GM12878 (cell line): ENCODE measurements around the gene CNNM3.

Source experiments
- ATF7 ChIP-seq: fragments of 450-650 bp; IDR thresholded peaks from 2 replicates; pipeline ENCODE4 v1.6.1; 2016; ENCODE audit warnings: low read depth, mild to moderate bottlenecking
- EP300 ChIP-seq, 2 experiments: fragments of 150-350 bp in 1 of 2; IDR thresholded peaks; 2 replicates each; pipeline ENCODE4 v1.6.1; 2011 to 2012; ENCODE audit warnings: low read depth in 2 of 2, low read length in 2 of 2, borderline replicate concordance in 1 of 2, improper control_type of control experiment in 1 of 2, inconsistent platforms in 1 of 2; ENCODE audit not compliant: control insufficient read depth in 1 of 2
- FOXM1 ChIP-seq: IDR thresholded peaks from 2 replicates; pipeline ENCODE4 v1.6.1; 2012; ENCODE audit warnings: low read depth, mild to moderate bottlenecking, inconsistent platforms, low read length, moderate library complexity
- NR2C1 ChIP-seq: fragments of 450-650 bp; IDR thresholded peaks from 2 replicates; pipeline ENCODE4 v1.6.1; 2017; ENCODE audit warnings: antibody characterized with exemption, mild to moderate bottlenecking, moderate library complexity
- PAX5 ChIP-seq: IDR thresholded peaks from 2 replicates; pipeline ENCODE4 v1.6.1; 2011; ENCODE audit warnings: low read depth, low read length, borderline replicate concordance
- POLR2AphosphoS5 ChIP-seq: IDR thresholded peaks from 2 replicates; pipeline ENCODE4 v1.6.1; 2011; ENCODE audit warnings: mild to moderate bottlenecking, low read length, inconsistent platforms
- RFX5 ChIP-seq: IDR thresholded peaks from 2 replicates; pipeline ENCODE4 v1.6.1; 2011; ENCODE audit warnings: low read depth, low read length, improper control_type of control experiment
- SIX5 ChIP-seq: IDR thresholded peaks from 2 replicates; pipeline ENCODE4 v1.6.1; 2011; ENCODE audit warnings: mild to moderate bottlenecking, low read depth, low read length, moderate library complexity; ENCODE audit not compliant: severe bottlenecking
- SMC3 ChIP-seq: IDR thresholded peaks from 2 replicates; pipeline ENCODE4 v1.6.1; 2011; ENCODE audit warnings: low read length, improper control_type of control experiment, borderline replicate concordance
- STAT3 ChIP-seq: IDR thresholded peaks from 2 replicates; pipeline ENCODE4 v1.6.1; 2011; ENCODE audit warnings: low read depth, low read length, improper control_type of control experiment
- TAF1 ChIP-seq: IDR thresholded peaks from 2 replicates; pipeline ENCODE4 v1.6.1; 2011; ENCODE audit warnings: mild to moderate bottlenecking, low read depth, low read length, borderline replicate concordance
- TF ChIP-seq, protein P1 (sequence below), 3 experiments: IDR thresholded peaks in 2 of 3; conservative IDR thresholded peaks in 1 of 3; 2 replicates each; pipeline ENCODE4 v1.5.1; 2011; ENCODE audit warnings: low read depth in 3 of 3, low read length in 3 of 3, mild to moderate bottlenecking in 3 of 3, control low read depth in 2 of 3, moderate library complexity in 2 of 3, inconsistent platforms in 1 of 3, mixed read lengths in 1 of 3; ENCODE audit not compliant: control insufficient read depth in 2 of 3, insufficient read depth in 1 of 3; ENCODE audit errors: extremely low read depth in 1 of 3
- TF ChIP-seq, protein P2 (sequence below): fragments of 450-650 bp; IDR thresholded peaks from 2 replicates; pipeline ENCODE4 v1.6.1; 2018; ENCODE audit warnings: mild to moderate bottlenecking, low read depth, moderate library complexity; ENCODE audit not compliant: partially characterized antibody

DNA sequence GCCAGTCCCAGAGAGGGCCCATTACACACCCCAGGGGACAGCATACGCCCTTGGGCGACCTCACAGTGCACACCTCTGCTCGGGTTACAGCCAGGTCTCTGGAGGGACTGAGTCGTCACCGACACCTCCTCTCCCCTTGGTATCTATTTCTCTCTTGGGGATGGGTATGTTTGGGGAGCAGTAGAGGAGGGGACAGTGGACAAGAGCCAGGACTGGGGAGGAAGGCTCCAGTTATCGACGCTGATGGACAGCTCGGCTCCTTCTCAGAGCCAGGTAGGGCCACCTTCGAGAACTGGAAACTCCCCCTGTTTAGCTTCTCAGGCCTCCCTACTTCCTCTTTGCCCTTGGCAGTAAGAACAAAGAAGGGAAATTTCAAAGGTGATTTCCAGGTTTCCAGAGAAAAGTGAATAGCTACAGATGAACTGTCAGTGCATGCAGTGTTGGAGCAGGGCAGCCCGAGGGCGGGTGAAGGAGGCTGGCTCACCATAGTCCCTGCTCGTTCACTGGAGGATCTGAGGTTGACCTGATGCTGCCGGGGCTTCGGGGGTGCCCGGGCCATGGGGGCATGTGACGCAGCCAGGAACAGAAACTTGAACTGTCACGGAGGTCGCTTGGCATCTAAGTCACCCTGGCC, 58.2 kb downstream of the CNNM3 start:
- TF ChIP-seq, protein P1, sequence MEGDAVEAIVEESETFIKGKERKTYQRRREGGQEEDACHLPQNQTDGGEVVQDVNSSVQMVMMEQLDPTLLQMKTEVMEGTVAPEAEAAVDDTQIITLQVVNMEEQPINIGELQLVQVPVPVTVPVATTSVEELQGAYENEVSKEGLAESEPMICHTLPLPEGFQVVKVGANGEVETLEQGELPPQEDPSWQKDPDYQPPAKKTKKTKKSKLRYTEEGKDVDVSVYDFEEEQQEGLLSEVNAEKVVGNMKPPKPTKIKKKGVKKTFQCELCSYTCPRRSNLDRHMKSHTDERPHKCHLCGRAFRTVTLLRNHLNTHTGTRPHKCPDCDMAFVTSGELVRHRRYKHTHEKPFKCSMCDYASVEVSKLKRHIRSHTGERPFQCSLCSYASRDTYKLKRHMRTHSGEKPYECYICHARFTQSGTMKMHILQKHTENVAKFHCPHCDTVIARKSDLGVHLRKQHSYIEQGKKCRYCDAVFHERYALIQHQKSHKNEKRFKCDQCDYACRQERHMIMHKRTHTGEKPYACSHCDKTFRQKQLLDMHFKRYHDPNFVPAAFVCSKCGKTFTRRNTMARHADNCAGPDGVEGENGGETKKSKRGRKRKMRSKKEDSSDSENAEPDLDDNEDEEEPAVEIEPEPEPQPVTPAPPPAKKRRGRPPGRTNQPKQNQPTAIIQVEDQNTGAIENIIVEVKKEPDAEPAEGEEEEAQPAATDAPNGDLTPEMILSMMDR (IDR thresholded peaks at IDR 0.05 in 2 of 3, conservative IDR thresholded peaks at IDR 0.05 in 1 of 3; ENCODE audit: control insufficient read depth in 2 of 3, extremely low read depth in 1 of 3, insufficient read depth in 1 of 3, low read depth in 3 of 3, low read length in 3 of 3) = no peak
- no peak for TF ChIP-seq RFX5
- TF ChIP-seq EP300 (IDR thresholded peaks at IDR 0.05; ENCODE audit: borderline replicate concordance in 1 of 2, control insufficient read depth in 1 of 2, low read depth in 2 of 2, low read length in 2 of 2) = peak in 1 of 2 experiments; percentile 58; a peak in 2 of 4 replicates
- TF ChIP-seq, protein P2, sequence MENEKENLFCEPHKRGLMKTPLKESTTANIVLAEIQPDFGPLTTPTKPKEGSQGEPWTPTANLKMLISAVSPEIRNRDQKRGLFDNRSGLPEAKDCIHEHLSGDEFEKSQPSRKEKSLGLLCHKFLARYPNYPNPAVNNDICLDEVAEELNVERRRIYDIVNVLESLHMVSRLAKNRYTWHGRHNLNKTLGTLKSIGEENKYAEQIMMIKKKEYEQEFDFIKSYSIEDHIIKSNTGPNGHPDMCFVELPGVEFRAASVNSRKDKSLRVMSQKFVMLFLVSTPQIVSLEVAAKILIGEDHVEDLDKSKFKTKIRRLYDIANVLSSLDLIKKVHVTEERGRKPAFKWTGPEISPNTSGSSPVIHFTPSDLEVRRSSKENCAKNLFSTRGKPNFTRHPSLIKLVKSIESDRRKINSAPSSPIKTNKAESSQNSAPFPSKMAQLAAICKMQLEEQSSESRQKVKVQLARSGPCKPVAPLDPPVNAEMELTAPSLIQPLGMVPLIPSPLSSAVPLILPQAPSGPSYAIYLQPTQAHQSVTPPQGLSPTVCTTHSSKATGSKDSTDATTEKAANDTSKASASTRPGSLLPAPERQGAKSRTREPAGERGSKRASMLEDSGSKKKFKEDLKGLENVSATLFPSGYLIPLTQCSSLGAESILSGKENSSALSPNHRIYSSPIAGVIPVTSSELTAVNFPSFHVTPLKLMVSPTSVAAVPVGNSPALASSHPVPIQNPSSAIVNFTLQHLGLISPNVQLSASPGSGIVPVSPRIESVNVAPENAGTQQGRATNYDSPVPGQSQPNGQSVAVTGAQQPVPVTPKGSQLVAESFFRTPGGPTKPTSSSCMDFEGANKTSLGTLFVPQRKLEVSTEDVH = no peak
- 0 out of 2 replicates have a peak, but pooled peaks have one; percentile 22 for TF ChIP-seq FOXM1
- no peak for TF ChIP-seq SIX5
- peak; percentile 61; the same call in 1 of the 2 replicates for TF ChIP-seq POLR2AphosphoS5
- TF ChIP-seq TAF1 = no peak
- TF ChIP-seq STAT3 = no peak
- peak; percentile 16; the same call in 1 of the 2 replicates for TF ChIP-seq PAX5
- TF ChIP-seq NR2C1 = no peak; the same call in 1 of the 2 replicates
- TF ChIP-seq ATF7 = no peak
- no peak for TF ChIP-seq SMC3
